ENCODE measurements around the gene SLC6A19.

- no peak for TF ChIP-seq CTCF (IDR thresholded peaks at IDR 0.05)
- TF ChIP-seq POLR2A (IDR thresholded peaks at IDR 0.05), result no peak
Observed at GRCh38 chr5:1173485-1174070, 27.8 kb upstream of the SLC6A19 start.

Data from prostate gland (tissue), 2 donors.